ENCODE data around the gene PPP4R2.
"Not testable (repeated sequence)": the region's sequence is repeated elsewhere in the genome, so short reads cannot be mapped to it uniquely, and the experiment has no call there.

Gene PPP4R2

GRCh38 chr3:72977060-72977808 is 19.4 kb upstream of the PPP4R2 start:
- no peak for DNase-seq (ENCODE audit: low read depth in 2 of 2)

GRCh38 chr3:72982609-72983366 is 13.8 kb upstream of the PPP4R2 start:
- no peak for DNase-seq (ENCODE audit: low read depth in 2 of 2)

GRCh38 chr3:72985576-72985975 is 11.0 kb upstream of the PPP4R2 start:
- no peak for DNase-seq (ENCODE audit: low read depth in 2 of 2)

DNA sequence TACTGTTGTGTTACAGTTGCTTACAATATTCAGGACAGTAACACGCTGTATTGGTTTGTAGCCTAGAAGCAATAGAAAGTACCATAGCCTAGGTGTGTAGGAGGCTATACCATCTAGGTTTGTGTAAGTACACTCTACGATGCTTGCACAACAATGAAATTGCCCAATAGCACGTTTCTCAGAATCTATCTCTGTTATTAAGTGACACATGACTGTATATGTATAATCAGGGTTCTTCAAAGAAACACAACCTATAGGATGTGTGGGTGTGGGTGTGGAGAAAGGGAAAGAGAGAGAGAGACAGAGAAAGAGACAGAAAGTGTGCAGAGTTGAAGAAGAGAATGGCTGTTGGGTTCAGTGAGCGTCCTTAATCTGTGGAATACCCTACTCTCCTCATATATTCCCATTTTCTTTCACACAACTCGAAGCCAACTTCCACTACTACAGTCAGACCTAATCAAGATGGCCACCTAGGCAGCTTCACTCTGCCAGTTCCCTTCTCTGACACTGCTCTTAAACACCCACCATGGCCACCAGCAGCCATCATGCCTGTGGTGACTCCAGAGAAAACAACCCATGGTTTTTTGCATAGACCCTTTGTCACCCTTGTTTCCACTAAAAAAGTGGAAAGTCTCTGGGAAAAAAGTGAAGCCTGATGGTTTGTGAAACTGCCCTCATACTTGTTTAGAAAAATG is 5.8 kb upstream of the PPP4R2 start:
- no peak for DNase-seq (ENCODE audit: low read depth in 2 of 2)

- DNase-seq (ENCODE audit: low read depth in 2 of 2) = no peak
These were observed 5.1 kb upstream of the PPP4R2 start for GRCh38 chr3:72991522-72991921.

DNA sequence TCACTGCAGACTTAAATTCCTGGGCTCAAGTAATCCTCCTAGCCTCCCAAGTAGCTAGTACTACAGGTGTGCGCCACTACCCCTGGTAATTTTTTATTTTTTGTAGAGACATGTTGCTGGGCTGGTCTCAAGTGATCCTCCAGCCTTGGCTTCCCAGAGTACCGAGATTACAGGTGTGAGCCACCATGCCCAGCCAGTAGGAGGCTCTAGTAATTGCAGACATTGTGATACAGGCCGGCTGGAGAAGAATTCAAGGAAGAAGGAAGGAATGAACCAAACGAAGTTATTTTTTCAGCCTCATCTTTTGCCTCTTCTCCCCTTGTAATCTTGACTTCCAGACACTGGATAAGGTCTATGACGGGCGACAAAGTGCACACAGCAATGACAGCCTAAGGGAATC is 3.2 kb upstream of the PPP4R2 start:
- no peak for DNase-seq (ENCODE audit: low read depth in 2 of 2)

GRCh38 chr3:72995337-72995736 is 1.3 kb upstream of the PPP4R2 start:
- no peak for DNase-seq (ENCODE audit: low read depth in 2 of 2)

- no peak for DNase-seq (ENCODE audit: low read depth in 2 of 2)
These were observed 514 bp upstream of the PPP4R2 start for GRCh38 chr3:72996121-72996472.

- DNase-seq (ENCODE audit: low read depth in 2 of 2) = peak; percentile 19 to 36
These were observed 880 bp downstream of the PPP4R2 start for GRCh38 chr3:72997421-72997961.

GRCh38 chr3:72998466-72998865 is 1.9 kb downstream of the PPP4R2 start:
- DNase-seq (ENCODE audit: low read depth in 2 of 2) = no peak

GRCh38 chr3:72999951-73000350 is 3.3 kb downstream of the PPP4R2 start:
- no peak for DNase-seq (ENCODE audit: low read depth in 2 of 2)

GRCh38 chr3:73003050-73003449 is 6.4 kb downstream of the PPP4R2 start:
- DNase-seq (ENCODE audit: low read depth in 2 of 2) = not testable (repeated sequence)

- no peak for DNase-seq (ENCODE audit: low read depth in 2 of 2)
These were observed 7.7 kb downstream of the PPP4R2 start for GRCh38 chr3:73004316-73004715.

- DNase-seq (ENCODE audit: low read depth in 2 of 2) = no peak
These were observed 11.5 kb downstream of the PPP4R2 start for GRCh38 chr3:73007992-73008712.

GRCh38 chr3:73009008-73009407 is 12.4 kb downstream of the PPP4R2 start:
- no peak for DNase-seq (ENCODE audit: low read depth in 2 of 2)

GRCh38 chr3:73009750-73010149 is 13.1 kb downstream of the PPP4R2 start:
- DNase-seq (ENCODE audit: low read depth in 2 of 2) = no peak

DNA sequence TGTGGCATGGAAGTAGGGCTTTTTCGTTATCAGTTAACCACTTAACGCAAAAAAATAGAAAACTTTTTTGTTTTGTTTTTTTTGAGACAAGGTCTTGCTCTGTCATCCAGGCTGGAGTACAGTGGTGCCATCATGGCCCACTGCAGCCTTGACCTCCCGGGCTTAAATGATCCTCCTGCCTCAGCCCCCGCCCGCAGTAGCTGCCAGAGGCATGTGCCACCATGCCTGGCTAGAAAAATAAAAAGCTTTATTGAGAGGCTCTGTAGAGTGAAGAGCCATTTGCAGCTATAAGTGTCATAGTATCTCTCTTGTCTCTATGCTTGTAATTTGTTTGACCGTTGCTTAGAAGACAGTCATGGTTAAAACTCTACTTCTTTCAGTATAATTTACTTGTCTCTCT is 13.5 kb downstream of the PPP4R2 start:
- DNase-seq (ENCODE audit: low read depth in 2 of 2) = no peak

- DNase-seq (ENCODE audit: low read depth in 2 of 2) = no peak
These were observed 21.7 kb downstream of the PPP4R2 start for GRCh38 chr3:73018298-73018697.

DNA sequence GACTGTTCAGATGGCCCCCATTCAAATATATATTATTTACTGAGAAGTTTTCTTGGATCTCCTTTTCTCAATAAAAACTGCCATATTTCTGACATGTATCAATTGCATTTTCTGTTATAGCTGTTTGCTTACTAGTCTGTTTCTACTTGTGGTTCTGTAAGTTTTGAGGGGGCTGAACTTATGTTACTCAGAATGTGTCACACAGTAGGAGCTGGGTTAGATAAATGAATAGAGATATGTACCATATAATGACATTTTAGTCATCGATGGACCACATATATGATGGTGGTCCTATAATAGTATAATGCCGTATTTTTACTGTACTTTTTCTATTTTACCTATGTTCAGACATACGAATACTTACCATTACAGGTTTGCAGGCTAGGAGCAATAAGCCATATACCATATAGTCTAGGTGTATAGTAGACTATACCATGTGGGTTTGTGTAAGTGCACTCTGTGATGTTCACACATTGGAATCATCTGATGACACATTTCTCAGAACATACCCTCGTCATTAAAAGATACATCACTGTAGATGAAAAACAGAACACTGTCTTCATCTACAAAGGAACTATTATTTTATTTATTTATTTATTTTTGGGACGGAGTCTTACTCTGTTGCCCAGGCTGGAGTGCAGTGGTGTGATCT is 22.3 kb downstream of the PPP4R2 start:
- DNase-seq (ENCODE audit: low read depth in 2 of 2) = no peak

GRCh38 chr3:73021301-73021835 is 24.8 kb downstream of the PPP4R2 start:
- DNase-seq (ENCODE audit: low read depth in 2 of 2) = no peak

- no peak for DNase-seq (ENCODE audit: low read depth in 2 of 2)
These were observed 28.2 kb downstream of the PPP4R2 start for GRCh38 chr3:73024836-73025235.
